HG03571 (cell line): ENCODE data around the gene JUN.

ENCODE experiments used
- ATAC-seq: cut with Tn5 transposase; IDR thresholded peaks from one replicate; pipeline ENCODE4 v1.9.1; 2021; ENCODE audit not compliant: unreplicated experiment

Gene JUN

GRCh38 chr1:58783993-58784757 lies at the start of gene JUN:
Gene JUN, minus strand, starts transcription at chr1:58784047. Its CDS starts 977 bp downstream, at chr1:58783070.
- peak; percentile 73 for ATAC-seq

DNA sequence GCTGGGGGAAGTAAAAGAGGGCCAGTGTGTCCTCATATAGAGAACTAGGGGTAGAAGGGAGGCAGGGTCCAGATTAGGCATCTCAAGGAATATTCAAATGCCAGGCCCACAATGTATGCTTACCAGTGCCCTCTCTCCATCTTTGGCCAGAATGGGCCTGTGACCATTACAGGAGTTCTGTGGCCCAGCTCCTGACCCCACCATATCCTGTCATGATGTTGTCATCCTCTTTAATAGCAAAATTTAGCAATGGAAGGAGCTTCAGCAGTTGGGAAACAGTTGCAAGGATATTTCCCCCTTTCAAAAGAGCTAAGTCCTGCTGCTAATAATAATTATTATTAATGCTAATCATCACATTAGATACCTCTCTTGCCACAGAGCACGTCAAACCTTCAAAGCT lies 49.3 kb upstream of the JUN start:
- no peak for ATAC-seq

DNA sequence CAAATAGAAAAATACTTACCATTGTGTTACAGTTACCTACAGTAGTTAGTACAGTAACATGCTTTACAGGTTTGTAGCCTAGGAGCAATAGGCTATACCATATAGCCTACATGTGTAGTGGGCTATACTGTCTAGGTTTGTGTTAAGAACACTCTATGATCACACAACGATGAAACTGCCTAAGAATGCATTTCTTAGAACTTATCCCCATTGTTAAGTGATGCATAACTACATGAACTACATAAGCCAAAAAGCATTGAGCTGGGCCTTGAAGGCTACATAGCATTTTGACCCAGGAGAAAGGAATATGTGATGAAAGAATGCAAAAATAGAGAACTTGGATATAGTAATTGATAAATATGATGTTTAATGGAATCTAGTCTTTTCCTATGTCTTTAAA lies 46.4 kb upstream of the JUN start:
- no peak for ATAC-seq

DNA sequence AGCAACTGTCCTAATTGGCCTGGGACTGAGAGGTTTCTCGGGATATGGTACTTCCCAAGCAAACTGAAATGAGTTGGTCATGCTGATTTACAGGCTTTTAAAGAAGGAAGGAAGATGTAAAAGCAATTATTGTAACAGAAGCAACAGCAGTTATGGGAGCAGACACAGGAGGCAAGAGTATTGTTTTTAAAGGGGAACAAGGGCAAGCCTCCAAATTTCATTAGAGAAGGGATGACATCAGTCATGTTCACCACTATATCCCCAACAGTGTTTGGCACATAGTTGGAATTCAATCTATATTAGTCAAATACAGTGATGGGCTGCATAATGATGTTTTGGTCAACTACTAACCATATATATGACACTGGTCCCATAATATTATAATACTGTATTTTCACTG lies 46.0 kb upstream of the JUN start:
- ATAC-seq: no peak

DNA sequence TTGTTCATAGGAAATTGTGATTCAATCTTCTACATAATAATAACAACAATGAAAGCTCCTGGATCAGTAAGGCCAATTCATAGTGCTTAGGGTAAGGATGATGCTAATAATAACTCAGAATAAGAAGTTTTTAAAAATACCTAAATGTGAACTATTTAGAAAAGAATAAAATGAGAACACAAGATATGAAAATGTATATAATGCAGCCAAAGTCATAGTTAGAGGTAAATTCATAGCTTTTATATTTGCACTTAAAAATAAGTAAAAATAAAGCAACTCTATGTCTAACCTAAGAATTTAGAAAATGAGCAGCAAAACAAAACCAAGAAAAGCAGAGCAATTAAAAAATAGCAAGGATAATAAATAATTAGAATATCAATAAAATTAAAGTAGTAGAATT lies 43.5 kb upstream of the JUN start:
- no peak for ATAC-seq

DNA sequence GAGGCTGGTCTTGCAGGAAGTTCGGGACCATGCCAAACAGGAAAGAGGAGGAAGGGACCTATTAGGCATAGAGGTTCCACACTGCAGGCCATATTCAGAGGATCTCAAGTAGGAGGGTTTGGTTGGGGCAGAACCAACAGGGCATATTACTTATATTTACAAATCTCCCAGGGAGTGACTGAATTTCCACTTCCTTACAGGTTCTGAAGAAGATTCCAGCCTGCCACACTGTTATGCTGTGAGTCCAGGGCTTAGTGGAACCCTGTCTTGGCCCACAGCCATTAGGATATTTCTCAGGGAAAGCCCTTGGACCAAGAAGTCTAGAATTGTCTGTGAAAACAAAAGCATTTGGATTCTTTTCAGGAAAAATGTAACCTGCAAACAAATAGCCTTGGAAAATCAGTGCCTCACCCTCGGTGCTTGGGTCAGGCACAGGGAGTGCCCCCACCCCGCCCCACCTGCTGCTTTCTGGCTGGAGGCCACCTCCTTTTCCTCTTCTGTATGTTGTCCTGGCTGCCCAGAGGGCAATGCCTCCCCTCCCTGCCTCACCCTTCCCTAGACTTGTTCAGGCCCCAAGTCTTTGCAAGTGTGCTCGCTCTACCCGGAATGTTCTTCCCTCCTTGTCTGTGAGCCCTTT lies 41.0 kb upstream of the JUN start:
- no peak for ATAC-seq

DNA sequence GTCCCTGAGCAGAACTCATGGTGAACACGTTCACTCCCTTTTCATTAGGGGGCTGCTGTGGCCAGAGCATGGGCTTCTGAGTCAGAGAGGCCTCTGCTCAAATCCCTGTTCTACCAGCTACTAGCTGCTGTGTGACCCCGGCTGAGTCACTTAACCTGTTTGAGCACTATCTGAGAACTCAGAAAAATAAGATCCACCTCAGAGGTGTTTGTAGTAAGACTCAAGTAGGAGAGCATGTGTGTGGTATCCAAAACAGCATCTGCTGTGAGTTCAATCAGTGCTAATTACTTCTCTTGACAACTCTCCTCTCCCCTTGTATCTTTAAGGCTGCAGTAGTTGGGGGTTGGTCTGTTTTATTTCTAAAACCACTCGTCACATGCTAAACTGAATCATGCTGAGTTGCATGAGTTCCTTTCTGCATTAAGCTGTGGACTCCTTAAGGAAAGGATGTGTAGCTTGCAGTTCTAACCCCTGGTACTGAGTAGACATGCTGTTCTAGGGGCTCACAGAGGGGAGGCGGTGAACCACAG lies 39.7 kb upstream of the JUN start:
- no peak for ATAC-seq

GRCh38 chr1:58821309-58821708 lies 37.5 kb upstream of the JUN start:
- ATAC-seq: no peak

DNA sequence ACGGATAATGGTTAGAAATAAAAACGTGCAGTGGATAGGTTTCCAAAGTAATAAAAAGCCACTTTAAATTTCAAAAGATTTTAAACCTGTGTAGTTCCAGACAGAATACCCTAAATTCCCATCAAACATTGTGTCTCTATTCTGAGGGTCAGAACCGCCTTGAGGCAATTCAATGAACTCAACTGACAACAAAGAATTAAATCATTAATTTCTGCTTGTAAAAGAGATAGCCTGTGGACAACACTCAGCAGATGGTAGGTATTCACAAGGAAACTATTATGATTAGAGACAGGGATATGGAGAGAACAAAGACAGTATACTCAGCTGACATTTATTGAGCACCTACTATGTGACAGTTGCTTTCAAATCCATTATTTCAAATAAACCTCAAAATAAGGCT lies 35.1 kb upstream of the JUN start:
- ATAC-seq: no peak

GRCh38 chr1:58818075-58818474 lies 34.2 kb upstream of the JUN start:
- no peak for ATAC-seq

- ATAC-seq: no peak
Measured at GRCh38 chr1:58816747-58817221, 32.9 kb upstream of the JUN start.

GRCh38 chr1:58816072-58816746 lies 32.4 kb upstream of the JUN start:
- ATAC-seq: peak; percentile 88

GRCh38 chr1:58815686-58816071 lies 31.8 kb upstream of the JUN start:
- no peak for ATAC-seq

GRCh38 chr1:58815069-58815685 lies 31.3 kb upstream of the JUN start:
- peak; percentile 60 for ATAC-seq

DNA sequence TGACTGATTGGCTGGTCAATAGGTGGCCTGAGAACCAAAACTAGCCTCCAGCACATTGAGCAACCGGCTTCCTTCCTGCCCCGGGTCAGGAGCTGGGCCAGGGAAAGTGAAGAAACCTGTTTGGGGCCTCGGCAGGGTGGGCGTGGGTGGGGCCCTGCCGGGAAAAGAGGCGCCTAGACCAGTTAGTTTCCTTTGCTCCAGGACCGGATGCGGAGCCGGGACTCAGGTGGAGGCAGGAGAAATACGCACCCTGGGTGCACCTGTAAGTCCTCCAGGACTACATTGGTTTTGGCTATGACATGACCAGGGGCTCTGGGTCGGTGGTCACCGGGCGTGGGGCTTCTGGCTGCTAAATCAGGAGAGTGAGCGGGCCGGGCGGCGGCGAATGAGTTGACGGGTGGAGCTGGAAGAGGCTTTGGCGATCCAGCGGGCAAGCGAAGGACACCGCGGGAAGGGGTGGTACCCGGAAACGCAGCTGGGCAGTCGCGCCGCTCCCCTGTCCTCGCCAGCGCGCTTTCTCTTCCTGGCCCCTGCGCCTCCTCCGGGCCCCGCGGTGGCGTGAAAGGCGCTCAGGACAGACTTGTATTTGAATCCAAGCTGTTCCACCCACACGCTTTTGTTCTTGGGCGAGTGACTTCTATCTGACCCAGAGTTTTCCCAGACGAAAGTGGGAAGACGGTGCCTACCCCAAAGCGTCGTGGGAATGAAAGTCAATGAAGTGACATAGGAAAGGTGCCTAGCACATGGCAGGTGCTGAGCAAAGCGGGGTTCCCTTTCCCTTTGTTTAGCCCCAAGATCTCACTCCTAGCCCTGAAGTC lies 30.6 kb upstream of the JUN start:
- ATAC-seq: no peak

GRCh38 chr1:58813801-58814200 lies 30.0 kb upstream of the JUN start:
- no peak for ATAC-seq

DNA sequence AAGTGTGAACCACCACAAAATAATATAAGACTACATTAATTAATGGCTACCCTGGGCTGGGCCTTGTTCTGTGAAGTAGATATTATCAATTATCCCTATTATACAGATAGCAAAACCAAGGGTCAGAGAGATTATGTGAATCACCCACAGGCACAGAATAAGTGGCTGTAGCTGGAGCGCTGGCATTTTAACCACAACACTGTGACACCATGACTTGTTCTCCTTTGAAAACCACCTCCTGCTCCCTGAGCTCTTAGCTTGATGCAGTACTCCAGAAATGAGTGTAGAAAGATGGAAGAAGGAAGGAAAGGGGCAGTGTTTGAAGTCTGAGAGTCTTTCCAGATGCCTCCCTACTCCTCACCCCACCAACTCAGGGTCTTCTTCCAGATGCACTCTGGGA lies 29.5 kb upstream of the JUN start:
- ATAC-seq: no peak

- ATAC-seq: no peak
Measured at GRCh38 chr1:58812926-58813325, 29.1 kb upstream of the JUN start.

DNA sequence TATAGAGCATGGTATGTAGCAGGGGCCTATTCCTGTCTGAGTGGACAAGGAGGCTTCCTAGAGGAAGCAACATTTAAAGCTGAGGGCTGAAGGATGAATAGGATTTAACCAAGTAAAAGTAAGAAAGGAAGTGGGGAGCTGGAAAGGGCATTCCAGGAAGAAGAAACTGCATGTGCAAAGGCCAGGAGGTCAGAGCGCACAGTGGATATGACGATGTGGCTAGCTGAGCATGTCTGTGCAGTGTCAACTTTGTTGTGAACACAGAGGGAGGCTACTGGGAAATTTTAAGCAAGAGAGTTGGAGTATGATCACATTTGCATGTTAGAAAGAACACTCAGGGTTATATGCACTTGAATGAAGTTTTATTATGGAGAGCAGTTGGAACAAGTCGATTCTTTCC lies 28.6 kb upstream of the JUN start:
- ATAC-seq: no peak

- ATAC-seq: no peak
Measured at GRCh38 chr1:58811303-58811702, 27.5 kb upstream of the JUN start.
